NCI-H2171 treated with DMSO at 0.1 percent for 48 hours (cell line): Measurements from ENCODE around the gene SIX5.

ENCODE experiments used
- DNase-seq: peaks from one replicate; lab custom pipeline; 2025; lab: John Stamatoyannopoulos, UW

The SIX5 gene

GRCh38 chr19:45773384-45773783 is 4.3 kb upstream of the SIX5 start:
- peak; percentile 60 for DNase-seq

GRCh38 chr19:45772912-45773311 is 3.9 kb upstream of the SIX5 start:
- no peak for DNase-seq

GRCh38 chr19:45772130-45772840 is 3.2 kb upstream of the SIX5 start:
- no peak for DNase-seq

- no peak for DNase-seq
Measured at GRCh38 chr19:45771311-45771933, 2.4 kb upstream of the SIX5 start.

- DNase-seq = peak; percentile 99
Measured at GRCh38 chr19:45770192-45771101, 1.4 kb upstream of the SIX5 start.

GRCh38 chr19:45769821-45770191 is 754 bp upstream of the SIX5 start:
- peak; percentile 56 for DNase-seq

- no peak for DNase-seq
Measured at GRCh38 chr19:45768655-45768983, 433 bp downstream of the SIX5 start.

GRCh38 chr19:45767881-45768654 is 984 bp downstream of the SIX5 start:
- peak; percentile 17 for DNase-seq

- DNase-seq = peak; percentile 60
Measured at GRCh38 chr19:45767410-45767880, 1.6 kb downstream of the SIX5 start.

GRCh38 chr19:45766869-45767346 is 2.1 kb downstream of the SIX5 start:
- DNase-seq = no peak

GRCh38 chr19:45766296-45766868 is 2.7 kb downstream of the SIX5 start:
- no peak for DNase-seq

GRCh38 chr19:45765702-45766295 is 3.3 kb downstream of the SIX5 start:
- no peak for DNase-seq

GRCh38 chr19:45764945-45765701 is 3.9 kb downstream of the SIX5 start:
- DNase-seq = no peak

- DNase-seq = no peak
Measured at GRCh38 chr19:45764475-45764874, 4.6 kb downstream of the SIX5 start.

- no peak for DNase-seq
Measured at GRCh38 chr19:45763691-45764294, 5.3 kb downstream of the SIX5 start.

- no peak for DNase-seq
Measured at GRCh38 chr19:45762870-45763631, 6.0 kb downstream of the SIX5 start.

- DNase-seq = no peak
Measured at GRCh38 chr19:45761714-45762113, 7.3 kb downstream of the SIX5 start.

GRCh38 chr19:45758921-45759320 is 10.1 kb downstream of the SIX5 start:
- DNase-seq = no peak

- no peak for DNase-seq
Measured at GRCh38 chr19:45757695-45758094, 11.4 kb downstream of the SIX5 start.
